ENCODE data around the gene ZFPM1.
"Not testable (repeated sequence)": the region's sequence is repeated elsewhere in the genome, so short reads cannot be mapped to it uniquely, and the experiment has no call there.

ZFPM1 gene

GRCh38 chr16:88453217-88453531 lies at the start of gene ZFPM1:
Gene ZFPM1 (plus strand): TSS chr16:88453280. CDS start chr16:88453639, 359 bp downstream.
- no peak for DNase-seq

GRCh38 chr16:88403794-88404581 lies 49.1 kb upstream of the ZFPM1 start:
- no peak for DNase-seq

DNA sequence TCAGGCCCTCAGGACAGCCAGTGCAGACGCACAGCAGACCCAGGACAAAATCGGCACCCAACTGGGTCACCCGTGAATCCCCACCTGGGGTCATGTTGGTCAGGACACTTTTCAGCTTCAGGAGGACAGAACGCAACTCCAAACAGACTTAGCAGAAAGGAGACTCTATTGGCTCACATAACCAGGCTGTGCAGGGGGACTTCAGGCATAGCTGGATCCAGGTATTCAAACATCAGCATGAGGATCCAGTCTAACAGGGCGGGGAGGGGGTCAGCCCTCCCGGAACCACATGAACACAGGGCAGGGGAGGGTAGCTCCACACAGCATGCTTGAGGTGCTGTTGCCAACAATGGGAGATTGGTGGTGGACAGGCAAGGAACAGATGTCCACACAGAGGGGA lies 48.3 kb upstream of the ZFPM1 start:
- DNase-seq = no peak

DNA sequence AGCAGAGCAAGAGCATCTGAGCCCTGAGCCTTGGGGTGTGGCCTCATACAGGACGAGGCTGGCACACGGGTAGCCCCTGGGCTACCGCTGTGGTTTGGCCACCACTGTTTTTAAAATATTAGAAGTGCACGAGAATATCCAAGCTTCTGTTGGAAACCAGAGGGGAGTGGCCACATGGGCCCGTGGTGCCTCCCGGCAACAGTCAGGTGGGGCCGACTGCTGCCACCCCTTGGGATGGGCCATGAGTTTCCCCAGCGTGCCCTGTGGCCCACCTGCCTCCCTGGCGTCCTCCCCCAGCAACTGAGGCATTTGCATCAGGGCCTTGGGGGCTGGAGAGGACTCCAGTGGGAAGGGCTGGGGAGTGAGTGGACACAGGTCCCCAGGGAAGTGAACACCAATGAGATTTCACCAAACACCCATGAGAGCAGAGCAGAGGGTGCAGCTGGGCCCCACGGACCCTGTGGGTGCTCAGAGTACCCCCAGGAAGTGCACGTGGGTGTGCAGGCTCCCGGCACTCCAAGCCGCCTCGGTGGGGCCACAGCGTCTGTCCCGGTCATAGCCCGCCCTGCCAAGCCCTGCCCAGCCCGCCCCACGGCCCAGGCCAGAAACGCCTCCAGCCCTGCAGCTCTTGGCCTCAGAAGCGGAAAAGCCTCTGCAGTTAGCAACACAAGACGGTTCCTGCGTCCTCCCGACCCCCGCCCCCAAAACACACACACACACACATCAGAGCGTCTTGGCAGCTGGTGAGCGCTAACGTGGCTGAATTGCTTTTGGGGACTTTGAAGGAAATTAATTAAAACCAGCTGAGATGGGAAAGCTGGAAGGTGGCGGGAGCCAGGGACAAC lies 47.6 kb upstream of the ZFPM1 start:
- no peak for DNase-seq

DNA sequence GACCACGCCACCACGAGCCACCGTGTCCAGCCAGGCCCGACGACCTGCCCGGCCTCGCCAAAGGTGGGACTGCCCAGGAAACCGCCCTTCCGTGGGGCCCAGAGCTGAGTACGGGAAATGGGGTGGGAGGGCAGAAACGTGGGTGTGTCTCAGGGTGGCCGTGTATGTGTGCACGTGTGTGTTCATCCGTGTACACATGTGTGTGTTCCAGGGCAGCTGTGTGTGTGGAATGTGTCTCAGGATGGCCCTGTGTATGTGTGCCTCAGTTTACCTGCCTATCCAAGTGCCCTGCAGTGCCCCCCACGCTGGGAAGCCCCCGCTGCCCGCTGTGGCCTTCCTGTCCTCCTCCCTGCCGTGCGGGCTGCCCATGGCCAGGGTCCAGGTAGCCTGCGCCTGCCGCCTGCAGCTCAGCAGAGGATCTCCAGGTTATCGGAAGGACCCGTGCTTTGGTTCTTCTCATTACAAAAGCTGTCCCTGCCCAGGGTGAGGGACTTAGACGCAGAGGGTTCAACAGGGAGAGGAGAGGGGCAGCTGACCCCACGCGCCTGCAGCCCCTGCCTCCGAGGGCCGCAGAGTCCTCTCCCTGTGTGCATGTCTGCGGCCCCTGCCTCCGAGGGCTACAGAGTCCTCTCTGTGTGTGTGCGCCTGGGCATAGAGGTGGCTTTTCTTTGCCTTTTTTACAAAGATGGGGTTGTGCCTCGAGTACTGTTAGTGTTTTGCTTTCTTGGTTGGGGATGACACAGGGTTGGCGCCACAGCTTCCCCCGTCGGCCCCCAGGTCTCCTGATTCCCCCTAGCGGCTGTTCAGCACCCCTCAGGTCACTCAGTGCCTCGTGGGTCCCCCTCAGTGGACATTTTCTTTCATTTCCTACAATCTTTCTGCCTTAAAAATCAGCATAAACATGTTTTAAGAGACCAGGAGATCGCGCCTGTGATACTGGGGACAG lies 46.7 kb upstream of the ZFPM1 start:
- no peak for DNase-seq

DNA sequence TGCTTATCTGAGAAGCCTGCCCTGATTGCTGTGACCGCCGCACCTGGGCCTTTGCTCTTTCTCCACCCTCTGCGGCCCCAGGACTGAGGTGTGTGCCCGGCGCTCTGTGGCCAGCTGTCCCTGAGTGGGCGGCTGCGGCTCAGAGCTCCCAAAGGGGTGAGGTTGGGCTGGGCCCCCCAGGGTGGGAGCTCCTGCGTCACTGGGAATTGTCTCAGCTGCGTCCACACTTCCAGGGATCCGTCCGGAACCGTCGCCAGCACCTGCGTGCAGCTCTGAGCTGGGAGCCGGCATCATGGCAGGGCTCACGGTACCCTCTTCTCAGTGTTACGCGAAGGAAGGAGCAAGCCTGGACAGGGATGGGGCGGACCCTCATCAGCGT lies 46.0 kb upstream of the ZFPM1 start:
- no peak for DNase-seq

DNA sequence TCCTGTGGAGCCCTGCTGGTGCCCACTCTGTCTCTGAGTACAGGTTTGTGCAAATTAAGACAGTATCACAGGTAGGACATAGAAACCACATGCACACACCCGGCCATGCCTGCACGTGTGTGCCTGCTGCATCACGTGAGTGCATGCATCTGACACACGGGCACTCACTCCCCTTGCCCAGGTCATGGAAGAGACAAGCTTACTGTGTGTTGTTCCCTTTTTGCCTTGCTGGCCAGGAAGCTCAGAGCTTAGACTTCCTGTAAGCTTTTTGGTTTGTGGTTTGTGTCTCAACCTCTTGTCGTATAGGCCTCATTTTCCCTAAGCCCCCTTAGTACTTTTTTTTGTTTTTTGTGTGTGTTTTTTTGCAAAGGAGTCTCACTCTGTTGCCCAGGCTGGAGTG lies 45.3 kb upstream of the ZFPM1 start:
- no peak for DNase-seq

DNA sequence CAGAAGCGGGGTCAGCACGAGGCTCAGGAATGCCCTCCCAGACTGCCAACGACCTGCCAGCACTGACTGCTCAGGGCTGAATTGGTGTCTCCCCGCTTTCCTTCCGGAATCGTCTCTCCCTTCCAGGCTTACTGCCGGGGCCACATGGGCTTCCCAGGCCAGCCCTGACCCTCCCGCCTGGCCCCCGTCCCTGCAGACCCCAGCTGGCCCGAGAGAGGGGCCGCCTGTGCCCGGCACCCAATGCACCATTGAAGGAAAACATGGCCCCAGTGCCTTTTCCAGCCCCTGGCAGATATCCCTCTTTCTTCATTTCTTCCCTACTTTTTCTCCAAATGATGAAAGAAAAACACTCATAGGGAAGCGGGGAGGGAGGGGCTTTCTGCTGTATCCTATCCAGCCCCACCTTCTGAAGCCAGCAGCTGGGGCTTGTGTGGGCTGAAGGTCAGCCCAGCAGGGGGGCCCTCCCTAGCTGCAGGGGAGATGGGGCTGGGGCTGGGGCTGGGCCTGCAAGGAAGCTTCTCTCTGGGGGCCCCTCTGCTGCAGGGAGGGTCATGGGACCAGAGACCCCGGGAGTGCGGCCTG lies 44.4 kb upstream of the ZFPM1 start:
- DNase-seq = no peak

- DNase-seq = no peak
Measured at GRCh38 chr16:88409296-88410065, 43.6 kb upstream of the ZFPM1 start.

DNA sequence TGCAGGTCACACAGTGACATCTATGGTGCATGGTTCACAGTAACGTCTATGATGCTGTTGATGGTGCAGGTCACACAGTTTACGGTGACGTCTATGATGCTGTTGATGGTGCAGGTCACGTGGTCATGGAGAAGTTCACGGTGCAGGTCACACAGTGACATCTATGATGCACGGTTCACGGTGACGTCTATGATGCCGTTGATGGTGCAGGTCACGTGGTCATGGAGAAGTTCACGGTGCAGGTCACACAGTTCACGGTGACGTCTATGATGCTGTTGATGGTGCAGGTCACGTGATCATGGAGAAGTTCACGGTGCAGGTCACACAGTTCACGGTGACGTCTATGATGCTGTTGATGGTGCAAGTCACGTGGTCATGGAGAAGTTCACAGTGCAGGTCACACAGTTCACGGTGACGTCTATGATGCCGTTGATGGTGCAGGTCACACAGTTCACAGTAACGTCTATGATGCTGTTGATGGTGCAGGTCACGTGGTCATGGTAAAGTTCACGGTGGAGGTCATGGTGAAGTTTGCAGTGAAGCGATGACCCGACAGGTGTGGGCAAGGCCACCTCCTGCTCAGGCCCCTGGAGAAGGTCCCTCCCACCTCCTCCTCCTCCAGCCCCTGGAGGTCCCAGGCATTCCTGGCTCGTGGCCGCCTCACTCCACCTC lies 42.6 kb upstream of the ZFPM1 start:
- DNase-seq = not testable (repeated sequence)

DNA sequence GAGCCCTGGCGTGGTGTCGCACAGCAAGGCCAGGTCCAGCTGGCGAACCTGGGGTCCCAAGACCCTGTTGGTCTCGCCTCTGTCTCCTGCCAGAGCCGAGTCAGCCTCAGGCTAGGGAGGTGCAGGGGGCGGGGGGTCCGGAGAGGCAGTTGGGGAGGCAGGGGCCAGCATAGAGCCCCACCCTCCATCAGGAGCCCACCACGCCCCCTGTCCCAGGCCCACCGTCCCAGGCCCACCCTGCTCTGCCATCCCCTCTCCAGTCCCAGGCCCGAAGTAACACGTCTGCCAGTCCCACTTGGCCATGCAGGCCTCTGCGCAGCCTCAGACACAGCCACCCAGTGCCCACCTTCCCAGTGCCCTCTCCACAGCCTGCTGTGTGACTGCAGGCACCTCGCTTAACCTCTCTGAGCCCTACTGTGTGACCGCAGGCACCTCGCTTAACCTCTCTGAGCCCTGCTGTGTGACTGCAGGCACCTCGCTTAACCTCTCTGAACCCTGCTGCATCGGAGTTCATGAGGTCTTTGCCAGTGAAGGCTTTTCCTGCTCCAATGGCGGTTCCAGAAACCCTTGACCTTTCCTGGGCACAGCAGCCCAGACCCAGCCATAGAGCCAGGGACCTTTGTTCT lies 41.0 kb upstream of the ZFPM1 start:
- DNase-seq = no peak

GRCh38 chr16:88412766-88413165 lies 40.3 kb upstream of the ZFPM1 start:
- no peak for DNase-seq

- no peak for DNase-seq
Measured at GRCh38 chr16:88413231-88413630, 39.8 kb upstream of the ZFPM1 start.

GRCh38 chr16:88413631-88414030 lies 39.4 kb upstream of the ZFPM1 start:
- DNase-seq = no peak

DNA sequence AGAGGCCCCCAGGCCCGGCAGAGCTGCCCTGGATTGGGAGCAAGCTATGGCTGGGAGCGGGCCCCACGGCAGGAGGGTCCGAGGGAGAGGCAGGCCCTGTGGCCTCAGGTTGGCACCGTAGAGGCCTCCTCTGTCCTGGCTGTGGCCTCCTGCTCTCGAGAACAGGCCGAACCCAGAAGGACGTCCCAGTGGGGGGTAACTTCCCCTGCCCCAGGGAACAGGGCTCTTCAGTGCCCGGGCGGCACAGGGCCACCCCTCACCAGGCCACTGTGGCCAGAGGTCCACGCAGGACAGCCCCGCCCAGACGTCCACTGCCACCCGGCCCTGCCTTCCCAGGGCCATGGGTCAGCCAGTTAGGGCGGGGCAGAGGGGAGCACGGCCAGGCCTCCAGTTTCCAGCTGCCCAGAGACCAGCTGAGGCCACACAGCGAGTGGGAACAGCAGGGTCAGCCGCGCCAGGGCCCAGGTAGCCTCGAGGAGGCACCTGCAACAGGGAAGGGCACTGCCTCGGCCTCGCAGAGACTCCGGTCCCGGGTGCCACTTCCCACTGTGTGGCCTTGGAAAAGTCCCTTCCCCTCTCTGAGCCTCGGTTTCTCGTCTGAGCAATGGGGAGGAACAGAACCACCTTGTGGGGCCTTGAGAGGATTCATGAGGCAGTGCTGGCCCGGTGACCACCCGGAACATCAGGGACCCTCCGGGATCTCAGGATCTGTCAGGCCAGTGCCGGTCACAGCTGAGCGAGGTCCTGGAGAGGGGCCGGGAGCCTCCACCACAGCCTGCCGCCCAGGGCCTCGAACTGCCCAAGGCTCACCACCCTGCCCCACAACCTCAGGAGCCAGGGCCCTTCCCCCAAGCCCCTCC lies 38.3 kb upstream of the ZFPM1 start:
- no peak for DNase-seq

DNA sequence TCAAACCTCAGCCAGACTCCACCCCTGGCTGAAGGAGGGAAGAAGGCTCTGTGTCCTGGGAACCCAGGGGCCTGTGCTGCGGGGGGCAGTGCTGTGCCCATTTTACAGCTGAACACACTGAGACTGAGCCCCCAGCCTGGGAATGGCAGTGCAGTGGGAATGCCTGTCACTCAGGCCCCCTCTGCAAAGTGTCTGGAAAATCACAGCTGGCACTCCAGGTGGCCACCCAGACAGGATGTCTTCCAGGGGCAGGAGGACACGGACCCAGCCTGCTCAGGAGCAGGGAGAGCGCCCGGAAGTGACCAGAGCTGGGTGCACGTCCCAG lies 37.7 kb upstream of the ZFPM1 start:
- DNase-seq = no peak

- DNase-seq = no peak
Measured at GRCh38 chr16:88415713-88416323, 37.3 kb upstream of the ZFPM1 start.

DNA sequence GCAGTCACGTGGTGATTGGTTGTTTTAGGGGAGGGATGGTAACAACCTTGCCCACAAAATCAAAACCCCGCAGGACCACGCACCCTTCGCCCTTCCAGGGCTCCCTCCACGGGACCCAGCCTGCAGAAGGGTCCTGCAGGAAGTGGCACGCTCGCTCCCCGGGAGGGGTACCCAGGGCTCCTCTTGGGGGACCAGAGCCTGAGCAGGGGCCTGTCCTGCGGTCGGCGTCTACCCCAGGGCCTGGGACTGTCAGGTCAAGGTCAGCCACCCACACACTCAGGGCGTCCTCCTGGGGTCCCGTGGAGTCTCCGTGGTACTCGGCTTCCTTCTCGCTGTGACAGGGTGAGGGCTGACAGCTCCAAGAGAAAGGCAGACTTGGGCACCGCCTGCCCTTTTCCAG lies 36.4 kb upstream of the ZFPM1 start:
- DNase-seq = no peak

DNA sequence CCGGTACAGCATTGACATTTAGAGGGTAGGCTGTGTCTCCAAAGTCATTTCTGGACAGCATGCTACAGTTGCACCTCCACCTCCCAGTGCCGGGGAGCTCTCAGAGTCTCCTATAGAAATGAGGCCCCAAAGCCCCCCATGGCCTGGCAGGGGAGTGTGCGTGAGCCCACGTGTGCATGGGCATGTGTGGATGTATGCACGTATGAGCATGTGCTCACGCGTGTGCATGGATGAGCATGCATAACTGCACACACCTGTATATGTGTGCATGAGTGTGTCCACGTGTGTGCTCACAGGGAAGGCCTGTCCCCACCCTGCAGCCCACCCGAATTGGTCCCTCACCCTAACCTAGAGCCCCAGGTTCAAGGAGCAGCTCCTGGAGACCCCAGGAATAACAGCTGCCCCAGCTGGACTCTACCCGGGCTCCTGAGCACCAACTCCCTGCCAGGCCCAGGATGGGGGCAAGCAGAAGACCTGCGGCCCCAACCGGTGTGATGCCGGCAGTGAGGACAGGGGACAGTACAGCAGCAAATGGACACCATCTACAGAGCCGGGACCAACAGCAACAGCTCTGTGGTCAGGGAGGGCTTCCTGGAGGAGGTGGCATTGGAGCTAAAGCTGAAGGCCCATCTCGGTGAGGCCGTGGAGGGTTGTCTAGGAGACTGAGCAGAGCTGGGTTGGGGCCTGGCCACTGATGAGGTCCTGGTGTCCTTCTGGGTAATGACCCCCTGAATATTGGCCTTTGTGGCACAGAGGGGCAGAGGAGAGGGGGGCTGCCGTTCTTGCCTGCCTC lies 35.2 kb upstream of the ZFPM1 start:
- DNase-seq = no peak

Measured in activated naive CD4-positive, alpha-beta T cell treated with anti-CD3 and anti-CD28 coated beads, Interleukin-2, amount 50 U/mL, for 16 hours (primary cell).